Naive B cell (primary cell): ENCODE data around the gene CNTRL. TPM values are rescaled to one million over a fixed set of nuclear protein-coding genes. Genes with fewer than 3 reads are reported as not detected.
A peak's percentile ranks its signal among the peaks of the same experiment; 100 is the strongest.
"Not testable (repeated sequence)": the region's sequence is repeated elsewhere in the genome, so short reads cannot be mapped to it uniquely, and the experiment has no call there.

Experiments used
- ATAC-seq, 2 donors: fragments of 150-1000 bp; cut with Tn5 transposase; 2 replicates each; pipeline ENCODE4 v1.10.0; 2021; ENCODE audit warnings: low read depth in 2 of 2, mild to moderate bottlenecking in 2 of 2, moderate library complexity in 2 of 2
- DNase-seq: peaks from one replicate; pipeline ENCODE4 v3.0.0; 2022
- H3K27ac Mint-ChIP-seq, 6 donors: one replicate each; pipeline ENCODE4 v1.8.0; 2020 to 2022; ENCODE audit warnings: mild to moderate bottlenecking in 6 of 6, mixed read lengths in 6 of 6, moderate library complexity in 5 of 6, inconsistent platforms in 2 of 6
- H3K27me3 Mint-ChIP-seq, 3 donors: one replicate each; pipeline ENCODE4 v1.8.0; 2021 to 2022; ENCODE audit warnings: mixed read lengths in 3 of 3, mild to moderate bottlenecking in 1 of 3
- H3K36me3 Mint-ChIP-seq, 2 donors: one replicate each; pipeline ENCODE4 v1.8.0; 2020 to 2022; ENCODE audit warnings: mixed read lengths in 2 of 2, inconsistent platforms in 1 of 2, mild to moderate bottlenecking in 1 of 2
- H3K4me1 Mint-ChIP-seq, 3 donors: one replicate each; pipeline ENCODE4 v1.8.0; 2020 to 2022; ENCODE audit warnings: mixed read lengths in 3 of 3, inconsistent platforms in 1 of 3, mild to moderate bottlenecking in 1 of 3, moderate library complexity in 1 of 3
- H3K4me3 Mint-ChIP-seq, 8 donors: one replicate each; pipeline ENCODE4 v1.8.0; 2020 to 2022; ENCODE audit warnings: mild to moderate bottlenecking in 8 of 8, mixed read lengths in 8 of 8, moderate library complexity in 8 of 8, inconsistent platforms in 2 of 8
- H3K9me3 Mint-ChIP-seq, 7 donors: one replicate each; pipeline ENCODE4 v1.8.0; 2020 to 2022; ENCODE audit warnings: mixed read lengths in 7 of 7, mild to moderate bottlenecking in 5 of 7, inconsistent platforms in 2 of 7, moderate library complexity in 1 of 7
- polyA plus RNA-seq, 6 donors: library from polyadenylated mRNA; unstranded; fragments of 300-500 nt; fragmentation: Illumina TruSeq; gene quantifications; one replicate each; pipeline ENCODE4 v1.2.3, GENCODE V29; 2021; ENCODE audit warnings: low read depth in 6 of 6

The CNTRL gene
- polyA plus RNA-seq, 6 donors from 2014 or later = 7.5 to 43.2 (median 20.5) TPM

DNA sequence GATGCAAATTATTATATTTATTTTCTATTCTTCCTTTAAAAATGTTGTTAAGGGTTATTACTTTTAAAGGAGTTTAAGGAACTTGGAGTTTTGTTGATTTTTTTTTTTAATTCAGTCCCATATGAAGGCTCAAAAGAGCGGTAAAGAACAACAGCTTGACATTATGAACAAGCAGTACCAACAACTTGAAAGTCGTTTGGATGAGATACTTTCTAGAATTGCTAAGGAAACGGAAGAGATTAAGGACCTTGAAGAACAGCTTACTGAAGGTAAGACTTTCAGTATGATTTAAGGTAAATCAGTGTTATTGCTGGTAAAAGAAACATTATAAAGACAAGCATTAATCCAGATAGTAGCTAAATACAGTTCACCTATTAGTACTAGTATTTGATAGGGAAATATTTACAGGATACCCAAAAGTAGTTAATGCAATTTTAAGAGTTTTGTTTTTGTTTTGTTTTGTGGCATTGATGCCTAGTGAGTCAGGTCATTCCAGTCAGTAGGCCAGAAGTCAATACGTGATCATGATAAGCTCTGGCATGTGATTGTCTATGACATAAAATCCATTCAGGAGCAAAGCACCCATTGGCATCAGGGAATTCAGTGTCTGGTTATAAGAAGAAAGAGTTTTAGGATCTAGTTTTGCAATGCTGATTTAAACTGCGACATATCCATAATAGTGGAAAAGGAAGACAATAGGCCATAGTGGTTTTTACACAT is 49.2 kb downstream of the CNTRL start:
- Mint-ChIP-seq H3K9me3 (peaks cover 0 to 2% (median 0%) of the 10 kb centered on the region in 7 donors), H3K4me1 (peaks cover 35 to 57% (median 54%) of the 10 kb centered on the region in 3 donors), H3K4me3 (peak overlapping the region in 7 of 8 donors; percentile 9 to 90 (median 25)), H3K27ac (peak overlapping the region in 3 of 6 donors; percentile 7 to 88 (median 44)), H3K36me3 (peaks cover 10 to 23% of the 10 kb centered on the region in 2 donors), H3K27me3 (no peaks in the 10 kb centered on the region)
- ATAC-seq (no peak), DNase-seq (no peak)

DNA sequence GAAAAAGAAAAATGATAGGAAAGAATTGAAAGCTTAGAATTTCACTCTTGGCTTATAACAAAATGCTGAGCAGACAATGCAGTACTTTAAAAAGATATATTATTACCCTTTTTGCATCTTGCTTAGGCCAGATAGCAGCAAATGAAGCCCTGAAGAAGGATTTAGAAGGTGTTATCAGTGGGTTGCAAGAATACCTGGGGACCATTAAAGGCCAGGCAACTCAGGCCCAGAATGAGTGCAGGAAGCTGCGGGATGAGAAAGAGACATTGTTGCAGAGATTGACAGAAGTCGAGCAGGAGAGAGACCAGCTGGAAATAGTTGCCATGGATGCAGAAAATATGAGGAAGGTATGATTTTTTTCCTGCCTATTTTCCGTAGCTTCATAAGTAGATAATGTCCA is 50.8 kb downstream of the CNTRL start:
- Mint-ChIP-seq H3K4me3 (no peak overlapping the region), H3K4me1 (peaks cover 43 to 68% (median 63%) of the 10 kb centered on the region in 3 donors), H3K9me3 (peaks cover 0 to 2% (median 0%) of the 10 kb centered on the region in 7 donors), H3K27me3 (no peaks in the 10 kb centered on the region), H3K27ac (peak overlapping the region in 3 of 6 donors; percentile 40 to 91 (median 50)), H3K36me3 (peaks cover 22 to 28% of the 10 kb centered on the region in 2 donors)
- ATAC-seq (no peak), DNase-seq (no peak)

DNA sequence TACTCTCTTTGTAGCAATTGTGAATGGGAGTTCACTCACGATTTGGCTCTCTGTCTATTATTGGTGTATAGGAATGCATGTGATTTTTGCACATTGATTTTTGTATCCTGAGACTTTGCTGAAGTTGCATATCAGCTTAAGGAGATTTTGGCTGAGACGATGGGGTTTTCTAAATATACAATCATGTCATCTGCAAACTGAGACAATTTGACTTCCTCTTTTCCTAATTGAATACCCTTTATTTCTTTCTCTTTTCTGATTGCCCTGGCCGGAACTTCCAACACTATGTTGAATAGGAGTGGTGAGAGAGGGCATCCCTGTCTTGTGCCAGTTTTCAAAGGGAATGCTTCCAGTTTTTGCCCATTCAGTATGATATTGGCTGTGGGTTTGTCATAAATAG is 54.6 kb downstream of the CNTRL start:
- not testable (repeated sequence) for H3K9me3 Mint-ChIP-seq, H3K27me3 Mint-ChIP-seq, ATAC-seq, DNase-seq
- Mint-ChIP-seq H3K36me3 (peaks cover 35 to 41% of the 10 kb centered on the region in 2 donors), H3K4me3 (peak overlapping the region; percentile 4 to 70 (median 54)), H3K4me1 (peaks cover 42 to 71% (median 69%) of the 10 kb centered on the region in 3 donors), H3K27ac (peak overlapping the region in 4 of 6 donors; percentile 25 to 77 (median 71))

GRCh38 chr9:121133104-121133816 is 58.5 kb downstream of the CNTRL start:
- peaks cover 27 to 55% of the 10 kb centered on the region in 2 donors for H3K36me3 Mint-ChIP-seq
- no peaks in the 10 kb centered on the region for H3K27me3 Mint-ChIP-seq
- peak overlapping the region in 7 of 8 donors; percentile 47 to 86 (median 72) for H3K4me3 Mint-ChIP-seq
- peaks cover 41 to 65% (median 60%) of the 10 kb centered on the region in 3 donors for H3K4me1 Mint-ChIP-seq
- ATAC-seq (peak; percentile 91 to 92), DNase-seq (peak; percentile 37)
- peak overlapping the region in 5 of 6 donors; percentile 49 to 92 (median 80) for H3K27ac Mint-ChIP-seq
- peaks cover 0 to 5% (median 0%) of the 10 kb centered on the region in 7 donors for H3K9me3 Mint-ChIP-seq

DNA sequence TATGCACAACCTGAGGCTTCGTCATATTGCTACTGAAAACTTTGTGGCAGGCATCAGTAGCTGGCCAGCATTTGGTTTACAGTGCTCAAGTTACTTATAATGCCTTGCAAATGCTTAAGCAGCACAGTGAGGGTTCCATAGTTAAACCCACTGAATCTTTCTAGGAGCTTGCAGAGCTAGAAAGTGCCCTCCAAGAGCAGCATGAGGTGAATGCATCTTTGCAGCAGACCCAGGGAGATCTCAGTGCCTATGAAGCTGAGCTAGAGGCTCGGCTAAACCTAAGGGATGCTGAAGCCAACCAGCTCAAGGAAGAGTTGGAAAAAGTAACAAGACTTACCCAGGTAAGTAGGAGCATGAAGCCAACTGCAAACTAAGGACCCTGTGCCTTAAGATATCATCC is 60.9 kb downstream of the CNTRL start:
- peak overlapping the region in 2 of 6 donors; percentile 4 to 41 for H3K27ac Mint-ChIP-seq
- H3K4me1 Mint-ChIP-seq = peaks cover 28 to 43% (median 38%) of the 10 kb centered on the region in 3 donors
- ATAC-seq = no peak

DNA sequence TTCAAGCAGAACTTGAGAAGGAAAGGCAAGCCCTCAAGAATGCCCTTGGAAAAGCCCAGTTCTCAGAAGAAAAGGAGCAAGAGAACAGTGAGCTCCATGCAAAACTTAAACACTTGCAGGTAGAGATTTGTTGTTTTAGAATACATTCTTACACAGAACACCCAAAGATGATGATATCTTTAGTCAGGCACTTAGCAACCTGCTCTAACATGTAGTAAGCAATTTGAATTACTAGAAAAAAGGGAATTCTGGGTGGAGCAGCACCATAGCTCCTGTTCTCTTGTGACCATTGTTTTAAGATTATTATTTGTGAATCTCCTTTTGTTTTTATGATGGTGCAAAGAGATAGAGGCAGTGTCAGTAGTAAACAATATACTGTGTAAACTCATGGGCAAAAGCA is 63.8 kb downstream of the CNTRL start:
- Mint-ChIP-seq H3K27ac (peak overlapping the region in 3 of 6 donors; percentile 13 to 51 (median 43)), H3K36me3 (peaks cover 36 to 56% of the 10 kb centered on the region in 2 donors), H3K4me3 (no peak overlapping the region), H3K4me1 (peaks cover 11 to 15% (median 14%) of the 10 kb centered on the region in 3 donors), H3K27me3 (no peaks in the 10 kb centered on the region), H3K9me3 (no peaks in the 10 kb centered on the region)
- ATAC-seq (no peak), DNase-seq (no peak)

More for the DNA sequence above, 60.9 kb downstream of the CNTRL start:
- Mint-ChIP-seq H3K9me3 (peaks cover 0 to 4% (median 0%) of the 10 kb centered on the region in 7 donors), H3K4me3 (no peak overlapping the region), H3K27me3 (no peaks in the 10 kb centered on the region), H3K36me3 (peaks cover 31 to 49% of the 10 kb centered on the region in 2 donors)
- no peak for DNase-seq

GRCh38 chr9:121138973-121139372 is 64.2 kb downstream of the CNTRL start:
- Mint-ChIP-seq H3K4me1 (peaks cover 11 to 15% (median 14%) of the 10 kb centered on the region in 3 donors), H3K36me3 (peaks cover 36 to 58% of the 10 kb centered on the region in 2 donors), H3K27ac (peak overlapping the region in 5 of 6 donors; percentile 43 to 87 (median 51)), H3K27me3 (no peaks in the 10 kb centered on the region), H3K4me3 (no peak overlapping the region), H3K9me3 (no peaks in the 10 kb centered on the region)
- DNase-seq = no peak
- ATAC-seq = no peak

GRCh38 chr9:121140162-121140561 is 65.4 kb downstream of the CNTRL start:
- Mint-ChIP-seq H3K4me1 (peaks cover 2 to 20% (median 5%) of the 10 kb centered on the region in 3 donors), H3K4me3 (no peak overlapping the region), H3K27ac (peak overlapping the region in 4 of 6 donors; percentile 16 to 82 (median 32)), H3K9me3 (no peaks in the 10 kb centered on the region), H3K27me3 (no peaks in the 10 kb centered on the region), H3K36me3 (peaks cover 47 to 63% of the 10 kb centered on the region in 2 donors)
- DNase-seq (no peak), ATAC-seq (no peak)

GRCh38 chr9:121141306-121141705 is 66.6 kb downstream of the CNTRL start:
- Mint-ChIP-seq H3K36me3 (peaks cover 52 to 63% of the 10 kb centered on the region in 2 donors), H3K27ac (peak overlapping the region in 3 of 6 donors; percentile 23 to 96 (median 85)), H3K9me3 (no peaks in the 10 kb centered on the region), H3K4me3 (no peak overlapping the region), H3K27me3 (no peaks in the 10 kb centered on the region), H3K4me1 (peaks cover 2 to 18% (median 5%) of the 10 kb centered on the region in 3 donors)
- DNase-seq (no peak), ATAC-seq (no peak)

DNA sequence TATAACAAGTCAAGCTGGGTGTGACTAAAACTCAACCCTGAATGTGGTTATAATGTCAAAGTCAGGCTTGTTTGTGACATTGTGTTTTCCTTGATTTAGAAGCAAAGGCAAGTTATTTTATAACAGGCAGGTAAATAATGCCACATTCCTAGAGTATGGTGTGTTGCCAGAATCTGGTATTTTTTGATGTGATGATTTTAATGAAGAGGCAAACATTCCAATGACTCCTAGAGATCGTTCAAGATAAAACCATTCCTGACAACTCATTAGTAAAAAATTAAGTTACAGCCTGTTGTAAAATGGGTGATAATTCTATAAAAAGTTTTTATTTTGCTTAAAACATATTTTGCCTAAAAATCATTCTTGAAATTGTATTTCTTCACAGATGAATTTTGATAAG is 67.0 kb downstream of the CNTRL start:
- no peak overlapping the region for H3K4me3 Mint-ChIP-seq
- H3K4me1 Mint-ChIP-seq = peaks cover 2 to 19% (median 5%) of the 10 kb centered on the region in 3 donors
- ATAC-seq = no peak
- H3K9me3 Mint-ChIP-seq = no peaks in the 10 kb centered on the region
- peak overlapping the region in 2 of 6 donors; percentile 58 to 96 for H3K27ac Mint-ChIP-seq
- H3K36me3 Mint-ChIP-seq = peaks cover 56 to 63% of the 10 kb centered on the region in 2 donors
- H3K27me3 Mint-ChIP-seq = no peaks in the 10 kb centered on the region
- no peak for DNase-seq

- no peak overlapping the region for H3K4me3 Mint-ChIP-seq
- DNase-seq (no peak), ATAC-seq (no peak)
- no peaks in the 10 kb centered on the region for H3K27me3 Mint-ChIP-seq
- H3K9me3 Mint-ChIP-seq = no peaks in the 10 kb centered on the region
- peaks cover 2 to 21% (median 8%) of the 10 kb centered on the region in 3 donors for H3K4me1 Mint-ChIP-seq
- H3K36me3 Mint-ChIP-seq = peaks cover 53 to 73% of the 10 kb centered on the region in 2 donors
- peak overlapping the region in 1 of 6 donors; percentile 58 for H3K27ac Mint-ChIP-seq
Observed at GRCh38 chr9:121143771-121144170, 69.0 kb downstream of the CNTRL start.

DNA sequence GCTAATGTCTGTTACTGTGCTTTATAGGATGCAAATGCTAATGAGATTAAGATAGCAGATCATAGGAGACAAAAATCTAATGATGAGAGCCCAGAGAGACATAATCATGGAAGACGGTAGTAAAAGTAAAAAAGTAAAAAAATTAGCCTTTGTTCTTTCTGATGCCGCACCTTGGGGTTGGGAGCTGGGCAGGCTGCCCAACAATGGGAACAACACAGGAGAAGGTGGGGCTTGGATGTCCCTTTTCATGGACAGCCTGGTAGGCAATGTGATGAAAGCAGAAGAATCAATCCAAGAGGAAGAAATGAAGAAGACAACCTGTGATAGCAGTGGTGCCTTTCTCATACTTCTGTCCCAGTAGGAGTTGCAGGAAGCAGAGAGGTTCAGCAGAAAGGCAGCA is 69.7 kb downstream of the CNTRL start:
- Mint-ChIP-seq H3K27ac (peak overlapping the region in 2 of 6 donors; percentile 27 to 47), H3K4me1 (peaks cover 0 to 21% (median 8%) of the 10 kb centered on the region in 3 donors), H3K9me3 (no peaks in the 10 kb centered on the region), H3K4me3 (no peak overlapping the region), H3K36me3 (peaks cover 47 to 78% of the 10 kb centered on the region in 2 donors), H3K27me3 (no peaks in the 10 kb centered on the region)
- DNase-seq = no peak
- no peak for ATAC-seq

DNA sequence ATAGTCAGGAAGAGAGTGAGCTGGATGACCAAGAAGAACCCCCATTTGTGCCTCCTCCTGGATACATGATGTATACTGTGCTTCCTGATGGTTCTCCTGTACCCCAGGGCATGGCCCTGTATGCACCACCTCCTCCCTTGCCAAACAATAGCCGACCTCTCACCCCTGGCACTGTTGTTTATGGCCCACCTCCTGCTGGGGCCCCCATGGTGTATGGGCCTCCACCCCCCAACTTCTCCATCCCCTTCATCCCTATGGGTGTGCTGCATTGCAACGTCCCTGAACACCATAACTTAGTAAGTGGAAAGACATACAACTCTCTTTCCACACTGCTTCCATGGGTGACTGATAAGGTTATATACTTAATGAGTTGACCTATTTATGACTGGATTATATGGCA is 75.4 kb downstream of the CNTRL start:
- Mint-ChIP-seq H3K9me3 (no peaks in the 10 kb centered on the region), H3K27me3 (no peaks in the 10 kb centered on the region), H3K36me3 (peaks cover 34 to 56% of the 10 kb centered on the region in 2 donors), H3K27ac (peak overlapping the region in 3 of 6 donors; percentile 33 to 46 (median 44)), H3K4me3 (no peak overlapping the region), H3K4me1 (peaks cover 22 to 31% (median 26%) of the 10 kb centered on the region in 3 donors)
- ATAC-seq = no peak
- no peak for DNase-seq
